Mesothelial cell of epicardium (in vitro differentiated cells): Measurements from ENCODE around the gene MTFMT. TPM values are rescaled to one million over a fixed set of nuclear protein-coding genes. Genes with fewer than 3 reads are reported as not detected.
A peak's percentile ranks its signal among the peaks of the same experiment; 100 is the strongest.

ENCODE experiments used
- DNase-seq, 2 experiments: peaks; one replicate each; pipeline ENCODE4 v3.0.0; 2021; ENCODE audit warnings: low spot score in 2 of 2; ENCODE audit not compliant: unreplicated experiment in 2 of 2
- H3K27ac Mint-ChIP-seq: 2 replicates; pipeline ENCODE4 v1.8.0; 2021; ENCODE audit warnings: mixed read lengths
- H3K27me3 Mint-ChIP-seq: 2 replicates; pipeline ENCODE4 v1.8.0; 2021; ENCODE audit warnings: low read depth, mixed read lengths
- H3K36me3 Mint-ChIP-seq: 2 replicates; pipeline ENCODE4 v1.8.0; 2021; ENCODE audit warnings: mixed read lengths
- H3K4me1 Mint-ChIP-seq: 2 replicates; pipeline ENCODE4 v1.8.0; 2021; ENCODE audit warnings: mixed read lengths
- H3K4me3 Mint-ChIP-seq: 2 replicates; pipeline ENCODE4 v1.8.0; 2021; ENCODE audit warnings: mild to moderate bottlenecking, moderate library complexity, mixed read lengths
- H3K9me3 Mint-ChIP-seq: 2 replicates; pipeline ENCODE4 v1.8.0; 2021; ENCODE audit warnings: mixed read lengths
- total RNA-seq: library from RNA; stranded (reverse); gene quantifications from 3 replicates; pipeline ENCODE4 v1.2.1, GENCODE V29; 2021
- TF ChIP-seq, protein P1 (sequence below): fragments of 200-600 bp; sonication (generic); IDR thresholded peaks from one replicate; pipeline ENCODE4 v1.5.0; 2021; ENCODE audit warnings: antibody characterized with exemption; ENCODE audit not compliant: unreplicated experiment

Gene MTFMT
- total RNA-seq, 1 donor from 2014 or later = 17.8 TPM

DNA sequence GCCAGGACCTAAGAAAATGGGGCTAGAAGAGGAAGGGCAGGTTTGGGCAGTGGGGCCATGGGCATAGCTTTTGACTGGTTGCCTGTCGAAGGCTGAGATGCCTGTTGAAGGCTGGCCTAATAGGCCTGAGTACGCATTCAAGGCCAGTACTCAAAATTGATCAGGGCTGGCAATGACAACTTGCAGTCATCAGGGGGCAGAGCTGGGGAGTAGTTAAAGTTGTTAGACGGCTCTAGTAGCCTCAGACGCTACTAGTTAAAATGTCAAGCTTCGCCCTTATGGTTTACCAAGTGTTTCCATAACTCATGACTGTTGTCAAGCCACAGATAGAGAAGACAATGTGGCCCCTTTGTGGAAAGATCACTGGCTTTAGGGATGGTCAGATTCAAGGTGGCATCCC is 68.4 kb downstream of the MTFMT start:
- Mint-ChIP-seq H3K4me3 (no peak overlapping the region), H3K27me3 (no peaks in the 10 kb centered on the region), H3K36me3 (peaks cover 66% of the 10 kb centered on the region), H3K27ac (no peak overlapping the region), H3K4me1 (no peaks in the 10 kb centered on the region), H3K9me3 (no peaks in the 10 kb centered on the region)
- DNase-seq = peak in 1 of 2 experiments; percentile 10
- TF ChIP-seq, protein P1, sequence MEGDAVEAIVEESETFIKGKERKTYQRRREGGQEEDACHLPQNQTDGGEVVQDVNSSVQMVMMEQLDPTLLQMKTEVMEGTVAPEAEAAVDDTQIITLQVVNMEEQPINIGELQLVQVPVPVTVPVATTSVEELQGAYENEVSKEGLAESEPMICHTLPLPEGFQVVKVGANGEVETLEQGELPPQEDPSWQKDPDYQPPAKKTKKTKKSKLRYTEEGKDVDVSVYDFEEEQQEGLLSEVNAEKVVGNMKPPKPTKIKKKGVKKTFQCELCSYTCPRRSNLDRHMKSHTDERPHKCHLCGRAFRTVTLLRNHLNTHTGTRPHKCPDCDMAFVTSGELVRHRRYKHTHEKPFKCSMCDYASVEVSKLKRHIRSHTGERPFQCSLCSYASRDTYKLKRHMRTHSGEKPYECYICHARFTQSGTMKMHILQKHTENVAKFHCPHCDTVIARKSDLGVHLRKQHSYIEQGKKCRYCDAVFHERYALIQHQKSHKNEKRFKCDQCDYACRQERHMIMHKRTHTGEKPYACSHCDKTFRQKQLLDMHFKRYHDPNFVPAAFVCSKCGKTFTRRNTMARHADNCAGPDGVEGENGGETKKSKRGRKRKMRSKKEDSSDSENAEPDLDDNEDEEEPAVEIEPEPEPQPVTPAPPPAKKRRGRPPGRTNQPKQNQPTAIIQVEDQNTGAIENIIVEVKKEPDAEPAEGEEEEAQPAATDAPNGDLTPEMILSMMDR = no peak

DNA sequence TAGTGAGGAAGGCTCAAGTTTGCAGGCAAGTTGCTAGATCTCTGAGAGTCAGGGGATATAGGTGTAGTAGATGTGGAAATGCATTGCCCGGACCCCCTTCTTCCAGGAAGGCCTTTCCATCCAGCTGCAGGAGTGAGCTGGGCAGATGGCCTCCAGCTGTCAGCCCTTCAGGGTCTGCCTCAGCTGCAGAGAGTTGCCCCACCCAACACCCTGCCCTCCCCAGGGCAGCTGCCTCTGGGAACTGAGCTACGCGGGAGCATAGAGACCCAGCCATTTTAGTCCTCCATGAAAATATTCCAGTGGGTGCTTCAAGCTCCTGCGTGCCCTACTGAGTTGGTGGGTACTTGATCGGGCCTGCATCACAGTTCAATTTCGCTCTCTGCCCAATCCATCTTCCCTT is 69.3 kb downstream of the MTFMT start:
- TF ChIP-seq, protein P1 = no peak
- Mint-ChIP-seq H3K4me3 (no peak overlapping the region), H3K4me1 (no peaks in the 10 kb centered on the region), H3K9me3 (no peaks in the 10 kb centered on the region), H3K27me3 (no peaks in the 10 kb centered on the region), H3K27ac (no peak overlapping the region), H3K36me3 (peaks cover 71% of the 10 kb centered on the region)
- peak in 1 of 2 experiments; percentile 2 for DNase-seq

DNA sequence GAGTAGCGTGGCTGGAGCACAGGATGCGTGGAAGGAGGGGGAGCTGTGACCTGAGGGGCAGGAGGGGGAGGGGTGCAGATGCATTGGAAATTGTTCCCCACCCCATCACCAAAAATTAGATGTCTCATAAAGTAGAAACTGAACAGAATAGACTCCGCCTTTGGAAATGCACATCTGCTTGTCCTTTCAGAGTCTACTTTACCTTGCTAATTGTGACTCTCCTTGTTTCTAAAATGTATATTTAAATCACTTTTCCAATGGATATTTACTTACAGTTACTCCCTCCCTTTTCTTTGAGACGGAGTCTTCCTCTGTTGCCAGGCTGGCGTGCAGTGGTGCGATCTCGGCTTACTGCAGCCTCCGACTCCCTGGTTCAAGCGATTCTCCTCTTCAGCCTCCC is 70.3 kb downstream of the MTFMT start:
- Mint-ChIP-seq H3K27ac (no peak overlapping the region), H3K4me1 (no peaks in the 10 kb centered on the region), H3K4me3 (no peak overlapping the region), H3K27me3 (no peaks in the 10 kb centered on the region), H3K36me3 (peaks cover 72% of the 10 kb centered on the region), H3K9me3 (peaks cover 10% of the 10 kb centered on the region)
- no peak for DNase-seq
- TF ChIP-seq, protein P1 = no peak

DNA sequence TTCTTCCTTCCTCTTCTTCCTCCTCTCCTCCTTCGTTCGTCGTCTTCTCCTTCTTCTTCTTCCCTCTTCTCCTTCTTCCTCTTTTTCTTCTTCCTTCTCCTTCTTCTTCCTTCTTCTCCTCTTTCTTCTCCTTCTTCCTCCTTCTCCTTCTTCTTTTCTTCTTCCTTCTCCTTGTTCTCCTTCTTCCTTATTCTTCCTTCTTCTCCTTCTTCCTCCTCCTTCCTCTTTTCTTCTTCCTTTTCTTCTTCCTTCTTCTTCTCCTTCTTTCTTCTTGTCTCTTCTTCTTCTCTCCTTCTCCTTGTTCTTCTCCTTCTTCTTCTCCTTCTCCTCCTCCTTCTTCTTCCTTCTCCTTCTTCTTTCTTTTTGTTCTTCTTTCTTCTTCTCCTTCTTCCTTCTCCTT is 75.0 kb downstream of the MTFMT start:
- Mint-ChIP-seq H3K36me3 (peaks cover 48% of the 10 kb centered on the region), H3K27ac (peak overlapping the region; percentile 47)

DNA sequence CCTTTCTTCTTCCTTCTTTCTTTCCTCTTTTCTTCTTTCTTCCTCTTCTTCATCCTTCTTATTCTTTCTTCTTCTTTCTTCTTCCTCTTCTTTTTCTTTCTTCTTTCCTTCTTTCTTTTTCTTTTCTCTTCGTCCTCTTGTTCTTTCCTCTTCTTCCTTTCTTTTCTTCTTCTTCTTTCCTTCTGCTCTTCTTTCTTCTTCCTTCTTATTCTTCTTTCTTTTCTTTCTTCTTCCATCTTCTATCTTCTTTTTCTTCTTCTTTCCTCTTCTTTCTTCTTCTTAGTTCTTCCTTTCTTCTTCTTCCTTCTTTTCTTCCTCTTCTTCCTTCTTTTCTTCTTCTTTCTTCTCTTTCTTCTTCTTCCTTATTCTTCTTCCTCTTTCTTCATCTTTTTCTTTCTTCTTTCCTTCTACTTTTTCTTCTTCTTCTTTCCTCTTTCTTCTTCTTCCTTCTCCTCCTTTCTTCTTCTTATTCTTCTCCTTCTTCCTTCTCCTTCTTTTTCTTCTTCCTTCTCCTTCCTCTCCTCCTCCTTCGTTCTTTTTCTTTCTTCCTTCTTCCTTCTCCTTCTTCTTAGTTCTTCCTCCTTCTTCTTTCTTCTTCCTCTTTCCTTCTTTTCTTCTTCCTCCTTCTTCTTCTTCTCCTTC is 77.5 kb downstream of the MTFMT start:
- peaks cover 36% of the 10 kb centered on the region for H3K9me3 Mint-ChIP-seq
- TF ChIP-seq, protein P1 = no peak
- no peak overlapping the region for H3K4me3 Mint-ChIP-seq
- no peaks in the 10 kb centered on the region for H3K4me1 Mint-ChIP-seq
- H3K27me3 Mint-ChIP-seq = no peaks in the 10 kb centered on the region
- no peak for DNase-seq
- no peak overlapping the region for H3K27ac Mint-ChIP-seq
- H3K36me3 Mint-ChIP-seq = peaks cover 33% of the 10 kb centered on the region

More for the DNA sequence above, 75.0 kb downstream of the MTFMT start:
- Mint-ChIP-seq H3K9me3 (peaks cover 36% of the 10 kb centered on the region), H3K4me1 (no peaks in the 10 kb centered on the region), H3K27me3 (no peaks in the 10 kb centered on the region), H3K4me3 (no peak overlapping the region)
- no peak for DNase-seq
- TF ChIP-seq, protein P1 = no peak

Other genes starting within 250 kb of the MTFMT start
- gene PIF1, start 204.0 kb downstream of the MTFMT start, total RNA-seq = 10.8 to 12.4 TPM (median 10.8 TPM) in 3 replicates
- 8.7 to 9.8 TPM (median 8.8 TPM) in 3 replicates for gene PLEKHO2, start 187.7 kb downstream of the MTFMT start, total RNA-seq
- gene ANKDD1A, start 117.7 kb downstream of the MTFMT start, total RNA-seq = 3.7 to 4.1 TPM (median 4.1 TPM) in 3 replicates
- gene SPG21, start 39.7 kb downstream of the MTFMT start, total RNA-seq = 89.4 to 101 TPM (median 94.8 TPM) in 3 replicates
- not detected in 3 replicates for gene SLC51B, start 15.7 kb upstream of the MTFMT start, total RNA-seq
- gene RASL12, start 38.4 kb upstream of the MTFMT start, total RNA-seq = 11.7 to 14.0 TPM (median 12.0 TPM) in 3 replicates
- 0.09 to 0.11 TPM in 2 of 3 replicates, not detected in the other for gene KBTBD13, start 47.1 kb upstream of the MTFMT start, total RNA-seq
- gene UBAP1L, start 85.6 kb upstream of the MTFMT start, total RNA-seq = 10.7 to 11.6 TPM (median 10.9 TPM) in 3 replicates
- gene PDCD7, start 104.2 kb upstream of the MTFMT start, total RNA-seq = 29.9 to 34.5 TPM (median 32.7 TPM) in 3 replicates
- gene CLPX, start 155.7 kb upstream of the MTFMT start, total RNA-seq = 56.3 to 60.8 TPM (median 58.7 TPM) in 3 replicates
- gene CILP, start 181.8 kb upstream of the MTFMT start, total RNA-seq = 0.95 to 1.3 TPM (median 1.2 TPM) in 3 replicates